HG03060 (cell line): ENCODE measurements around the gene EHMT1.

ENCODE experiments used
- ATAC-seq: cut with Tn5 transposase; IDR thresholded peaks from one replicate; pipeline ENCODE4 v1.9.1; 2021; ENCODE audit warnings: low read depth, moderate number of reproducible peaks; ENCODE audit not compliant: unreplicated experiment

Gene EHMT1

GRCh38 chr9:137690930-137691645 lies 72.3 kb downstream of the EHMT1 start:
- ATAC-seq = no peak

- ATAC-seq = no peak
Measured at GRCh38 chr9:137691646-137692351, 73.0 kb downstream of the EHMT1 start.

DNA sequence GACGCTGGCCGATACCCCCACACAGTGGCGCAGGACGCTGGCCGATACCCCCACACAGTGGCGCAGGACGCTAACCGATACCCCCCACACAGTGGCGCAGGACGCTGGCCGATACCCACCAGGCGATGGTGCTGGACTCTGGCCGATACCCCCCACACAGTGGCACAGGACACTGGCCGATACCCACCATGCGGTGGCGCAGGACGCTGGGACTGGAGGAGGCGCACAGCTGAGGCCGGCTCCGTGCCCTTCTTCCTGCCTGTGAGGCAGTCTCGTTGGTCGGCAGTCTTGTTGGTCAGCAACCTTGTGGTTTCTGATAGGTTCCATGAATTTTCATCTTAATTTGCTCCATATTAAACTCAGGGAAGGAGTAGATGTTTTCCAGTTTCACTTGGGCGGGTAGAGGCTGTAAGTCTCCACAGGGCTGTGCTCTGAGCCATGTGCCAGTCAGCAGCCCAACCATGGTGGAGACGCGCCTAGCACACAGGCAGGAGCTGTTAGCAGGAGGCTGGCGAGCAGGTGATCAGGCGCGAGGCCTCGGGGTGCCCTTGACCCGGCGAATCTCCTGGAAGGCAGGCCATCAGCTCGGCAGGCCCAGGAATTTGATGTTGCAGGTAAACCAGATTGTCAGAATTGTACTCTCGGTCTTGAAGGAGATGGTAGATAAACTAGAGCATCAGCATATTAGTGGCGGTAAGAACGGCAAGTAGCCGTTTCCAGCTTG lies 75.6 kb downstream of the EHMT1 start:
- ATAC-seq = no peak

- no peak for ATAC-seq
Measured at GRCh38 chr9:137694962-137695875, 76.4 kb downstream of the EHMT1 start.

DNA sequence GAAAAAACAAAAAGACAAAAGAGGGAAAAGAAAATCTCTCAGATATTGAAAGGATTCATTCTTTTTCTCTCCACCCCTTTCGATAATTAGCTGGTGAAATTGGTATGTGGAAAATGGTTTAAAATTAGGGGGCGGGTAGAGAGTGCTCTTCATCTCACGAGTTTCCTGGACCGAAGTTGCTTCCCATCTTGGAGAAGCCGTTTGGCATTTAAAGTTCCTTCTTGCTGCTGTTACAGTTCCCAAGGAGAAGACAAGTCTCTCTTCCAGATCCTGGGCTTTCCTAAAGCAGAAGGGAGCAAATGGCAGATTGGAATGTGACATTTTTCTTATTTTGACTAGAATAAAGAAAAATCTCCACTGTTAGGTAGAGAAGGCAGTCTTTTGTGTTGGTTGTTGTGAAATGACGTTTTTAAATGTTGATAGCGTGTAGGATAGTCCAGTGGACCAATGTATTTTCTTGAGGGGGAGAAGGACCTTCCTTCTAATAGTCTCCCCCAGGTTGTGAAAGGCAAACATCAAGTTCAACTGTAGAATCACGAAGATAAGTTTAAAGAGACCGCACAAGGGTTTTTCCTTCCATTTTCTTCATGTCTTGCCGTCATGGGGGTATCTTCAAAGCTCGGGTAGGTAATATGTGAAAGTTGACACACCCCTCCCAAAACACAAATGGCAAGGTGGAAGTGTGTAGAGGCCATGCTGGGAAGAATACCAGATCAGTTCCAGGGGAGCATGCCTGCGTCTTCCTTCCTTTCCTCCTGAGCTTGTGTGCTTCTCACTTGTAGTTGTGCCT lies 77.5 kb downstream of the EHMT1 start:
- ATAC-seq = no peak

DNA sequence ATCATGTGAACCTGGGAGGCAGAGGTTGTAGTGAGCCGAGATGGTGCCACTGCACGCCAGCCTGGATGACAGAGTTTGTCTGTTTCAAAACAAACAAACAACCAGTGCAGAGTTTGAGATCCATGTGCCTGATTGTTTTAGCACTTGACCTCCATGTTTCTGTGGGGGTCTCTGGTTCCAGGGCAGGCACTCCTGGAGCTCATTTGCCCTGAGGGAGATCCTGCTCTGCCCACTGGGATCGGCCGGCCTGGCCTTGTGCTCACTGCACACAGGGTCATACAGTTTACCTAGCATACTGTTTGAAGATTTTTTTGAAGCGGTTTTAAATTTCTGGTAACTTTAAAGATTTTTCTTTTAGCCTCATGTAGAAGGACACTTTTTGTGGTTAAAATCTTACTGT lies 78.4 kb downstream of the EHMT1 start:
- no peak for ATAC-seq

DNA sequence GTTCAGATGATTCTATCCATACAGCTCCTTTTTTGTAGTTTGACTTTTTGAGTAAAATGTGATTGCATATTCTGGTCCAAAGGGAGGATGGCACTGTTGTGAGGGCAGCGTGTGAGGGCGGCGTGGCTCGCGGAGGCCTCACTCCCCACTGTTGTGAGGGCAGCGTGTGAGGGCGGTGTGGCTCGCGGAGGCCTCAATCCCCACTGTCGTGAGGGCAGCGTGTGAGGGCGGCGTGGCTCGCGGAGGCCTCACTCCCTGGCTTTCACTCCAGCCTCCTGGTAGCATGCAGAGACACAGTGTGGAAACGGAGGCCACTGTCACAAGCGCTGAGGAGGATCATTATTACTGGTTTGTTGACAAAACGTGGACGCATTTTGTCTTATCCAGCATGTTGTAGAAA lies 79.0 kb downstream of the EHMT1 start:
- ATAC-seq = no peak

GRCh38 chr9:137700911-137701310 lies 82.1 kb downstream of the EHMT1 start:
- ATAC-seq = no peak

DNA sequence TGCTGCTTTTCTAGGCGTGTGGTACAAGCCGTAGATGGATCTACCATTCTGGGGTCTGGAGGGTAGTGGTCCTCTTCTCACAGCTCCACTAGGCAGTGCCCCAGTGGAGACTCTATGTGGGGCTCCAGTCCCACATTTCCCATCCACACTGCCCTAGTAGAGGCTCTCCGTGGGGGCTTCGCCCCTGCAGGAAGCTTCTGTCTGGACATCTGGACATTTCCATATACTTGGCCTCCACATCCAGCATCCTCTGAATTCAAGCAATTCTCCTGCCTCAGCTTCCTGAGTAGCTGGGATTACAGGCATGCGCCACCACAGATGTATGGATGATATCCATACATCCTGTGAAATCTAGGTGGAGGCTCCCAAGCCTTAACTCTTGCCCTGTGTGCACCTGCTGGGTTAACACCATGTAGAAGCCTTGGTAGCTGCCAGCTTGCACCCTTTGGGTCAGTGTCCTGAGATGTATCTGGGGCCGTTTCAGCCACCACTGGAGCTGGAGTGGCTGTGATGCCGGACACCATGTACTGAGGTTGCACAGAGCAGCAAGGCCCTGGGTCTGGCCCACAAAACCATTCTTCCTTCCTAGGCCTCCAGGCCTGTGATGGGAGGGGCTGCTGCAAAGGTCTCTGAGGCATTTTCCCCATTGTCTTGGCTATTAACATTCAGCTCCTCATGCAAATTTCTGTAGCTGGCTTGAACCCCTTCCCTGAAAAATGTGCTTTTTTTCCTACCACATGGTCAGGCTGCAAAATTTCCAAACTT lies 84.0 kb downstream of the EHMT1 start:
- ATAC-seq = no peak

DNA sequence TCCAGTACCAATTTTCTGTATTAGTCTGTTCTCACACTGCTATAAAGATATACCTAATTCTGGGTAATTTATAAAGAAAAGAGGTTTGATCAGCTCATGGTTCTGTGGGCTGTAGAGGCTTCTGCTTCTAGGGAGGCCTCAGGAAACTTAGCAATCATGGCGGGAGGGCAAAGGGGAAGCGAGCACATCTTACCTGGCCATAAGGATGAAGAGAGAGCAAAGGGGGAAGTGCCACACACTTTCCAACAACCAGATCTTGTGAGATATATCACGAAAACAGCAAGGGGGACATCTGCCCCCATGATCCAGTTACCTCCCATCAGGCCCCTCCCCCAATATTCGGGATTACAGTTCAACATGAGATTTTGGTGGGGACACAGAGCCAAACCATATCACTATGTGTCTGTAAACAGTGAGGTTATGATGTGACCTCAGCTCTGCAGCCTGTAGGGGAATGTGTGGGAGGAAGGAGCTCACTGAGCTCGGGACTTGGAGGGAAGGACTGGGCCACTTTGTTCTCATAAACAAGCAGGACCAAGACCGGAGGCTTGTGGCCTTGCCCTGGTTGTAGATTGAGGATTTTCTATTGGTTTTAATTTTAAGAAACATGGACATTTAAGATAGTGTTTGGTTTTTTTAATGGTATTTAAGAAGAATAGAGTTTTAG lies 85.2 kb downstream of the EHMT1 start:
- no peak for ATAC-seq

GRCh38 chr9:137705443-137705863 lies 86.6 kb downstream of the EHMT1 start:
- no peak for ATAC-seq

- no peak for ATAC-seq
Measured at GRCh38 chr9:137705906-137706305, 87.1 kb downstream of the EHMT1 start.

DNA sequence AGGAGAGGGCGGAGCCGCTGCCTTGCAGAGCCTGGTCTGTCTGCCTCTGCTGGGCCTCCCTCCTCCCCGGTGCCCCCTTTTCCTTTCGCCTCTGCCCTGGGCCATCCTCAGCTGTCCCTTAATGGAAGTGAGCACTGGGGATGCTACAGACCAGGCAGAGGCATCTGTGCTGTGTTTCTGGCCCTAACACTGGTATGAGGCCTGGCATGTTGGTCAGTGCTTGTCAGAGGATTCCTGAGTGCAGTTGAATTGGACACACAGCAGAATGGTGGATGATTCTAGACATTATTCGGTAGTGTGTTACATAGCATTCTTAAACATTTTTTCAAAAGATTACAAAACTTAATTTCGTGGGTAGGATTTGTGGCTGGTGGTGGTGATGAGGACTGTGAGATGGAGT lies 88.6 kb downstream of the EHMT1 start:
- no peak for ATAC-seq

GRCh38 chr9:137708590-137709284 lies 89.9 kb downstream of the EHMT1 start:
- ATAC-seq = no peak

DNA sequence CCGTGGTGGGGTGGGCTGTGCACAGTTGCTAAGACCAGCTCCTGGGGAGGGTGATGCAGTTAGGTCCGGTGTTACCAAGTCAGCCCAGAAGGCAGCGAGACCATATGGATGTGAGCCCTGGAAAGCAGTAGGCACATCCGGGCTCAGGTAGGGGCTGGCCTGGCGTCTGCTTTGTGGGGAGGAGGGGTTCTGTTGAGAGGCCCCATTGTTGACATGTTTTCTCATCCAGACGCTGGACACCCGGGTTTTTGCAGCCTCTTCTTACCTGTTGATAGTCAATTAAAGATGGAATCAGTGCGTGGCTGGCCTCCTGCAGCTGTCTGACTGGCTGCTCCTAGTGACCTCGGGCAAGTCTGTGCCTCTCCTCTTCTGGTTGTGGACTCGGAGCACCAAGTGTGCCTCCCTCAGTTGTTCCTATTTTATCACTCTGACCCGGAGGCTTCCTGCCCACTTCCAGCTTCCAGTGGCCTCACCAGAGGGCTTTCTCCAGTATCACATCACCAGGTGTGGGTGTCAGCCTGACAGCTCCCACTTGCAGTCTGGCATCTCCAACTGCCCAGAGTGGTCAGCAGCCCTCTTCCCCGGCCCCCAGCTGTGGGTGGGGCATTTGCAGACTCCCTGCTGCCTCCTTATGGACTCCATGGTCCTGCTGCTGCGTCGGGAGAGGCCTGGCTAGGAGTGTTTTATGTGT lies 90.8 kb downstream of the EHMT1 start:
- no peak for ATAC-seq

DNA sequence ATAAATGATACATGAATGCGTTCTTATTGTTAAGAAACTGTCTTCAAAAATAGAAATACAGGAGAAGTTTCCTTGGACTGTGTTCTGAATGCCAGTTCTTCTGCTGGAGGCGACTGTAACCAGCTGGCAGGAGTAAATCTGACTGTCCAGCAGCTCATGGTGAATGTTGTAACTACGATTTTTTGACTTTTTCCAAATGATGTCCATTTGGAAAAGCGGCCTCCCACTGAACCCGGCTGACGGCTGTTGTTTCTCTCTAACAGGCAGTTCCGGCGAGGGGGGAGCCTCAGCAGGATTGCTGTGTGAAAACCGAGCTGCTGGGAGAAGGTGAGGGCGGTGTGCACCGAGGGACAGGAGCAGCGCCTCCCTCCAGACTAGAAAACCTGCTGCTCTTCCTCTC lies 91.9 kb downstream of the EHMT1 start:
- no peak for ATAC-seq

GRCh38 chr9:137711678-137712105 lies 92.9 kb downstream of the EHMT1 start:
- ATAC-seq = no peak
